NT2/D1 (cell line): ENCODE results near the gene MITF.

ENCODE experiments used
- YY1 ChIP-seq: IDR thresholded peaks from 2 replicates; pipeline ENCODE4 v1.6.1; 2011; ENCODE audit not compliant: insufficient read length, insufficient read depth
- ZNF274 ChIP-seq: IDR thresholded peaks from 2 replicates; pipeline ENCODE4 v1.6.1; 2011; ENCODE audit warnings: mild to moderate bottlenecking, low read depth, low read length

DNA sequence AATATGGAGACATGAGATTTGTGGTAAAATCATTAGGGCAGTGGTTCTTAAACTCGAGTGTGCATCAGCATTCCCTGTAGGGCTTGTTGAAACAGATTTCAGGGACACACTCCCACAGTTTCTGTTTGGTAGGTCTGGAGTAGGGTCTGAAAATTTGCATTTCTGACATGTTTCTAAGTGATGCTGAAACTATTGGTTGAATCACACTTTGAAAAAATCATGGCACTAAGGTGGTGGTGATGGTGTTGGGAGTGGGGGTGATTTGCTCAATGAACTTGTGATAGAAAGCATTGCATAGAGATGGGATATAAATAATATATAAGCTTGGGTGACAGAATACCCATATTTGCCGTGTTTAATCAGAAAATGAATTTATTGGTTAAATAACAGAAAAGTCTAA, 11.3 kb downstream of the MITF start:
- TF ChIP-seq ZNF274 (no peak), YY1 (no peak)
